ENCODE data around the gene GRIK4. TPM values are rescaled to one million over a fixed set of nuclear protein-coding genes. Genes with fewer than 3 reads are reported as not detected.

GRIK4 gene
- polyA plus RNA-seq, 1 experiment, result 0.55 TPM

GRCh38 chr11:120827198-120827597, 315.6 kb downstream of the GRIK4 start:
- CTCF ChIA-PET, result no interaction called here
- POLR2A ChIA-PET, result interaction anchor here (0.8 kb wide), 1 partner anchor 90 kb away, joined by 3 read pairs; no protein-coding TSS in a partner anchor

GRCh38 chr11:120827820-120828219, 316.3 kb downstream of the GRIK4 start:
- DNase-seq (ENCODE audit: low read depth, low spot score), result no peak
- H3K27ac ChIP-seq (ENCODE audit: low read depth, low read length), result no peak overlapping the region
- H3K9me3 ChIP-seq (ENCODE audit: control insufficient read depth, insufficient read depth, low read length), result no peaks in the 10 kb centered on the region
- H3K4me3 ChIP-seq (ENCODE audit: low read depth, low read length), result no peak overlapping the region
- CTCF ChIA-PET, result no interaction called here
- peaks cover 14% of the 10 kb centered on the region for H3K27me3 ChIP-seq (ENCODE audit: control insufficient read depth, insufficient read depth, low read length)
- TF ChIP-seq, protein P1, sequence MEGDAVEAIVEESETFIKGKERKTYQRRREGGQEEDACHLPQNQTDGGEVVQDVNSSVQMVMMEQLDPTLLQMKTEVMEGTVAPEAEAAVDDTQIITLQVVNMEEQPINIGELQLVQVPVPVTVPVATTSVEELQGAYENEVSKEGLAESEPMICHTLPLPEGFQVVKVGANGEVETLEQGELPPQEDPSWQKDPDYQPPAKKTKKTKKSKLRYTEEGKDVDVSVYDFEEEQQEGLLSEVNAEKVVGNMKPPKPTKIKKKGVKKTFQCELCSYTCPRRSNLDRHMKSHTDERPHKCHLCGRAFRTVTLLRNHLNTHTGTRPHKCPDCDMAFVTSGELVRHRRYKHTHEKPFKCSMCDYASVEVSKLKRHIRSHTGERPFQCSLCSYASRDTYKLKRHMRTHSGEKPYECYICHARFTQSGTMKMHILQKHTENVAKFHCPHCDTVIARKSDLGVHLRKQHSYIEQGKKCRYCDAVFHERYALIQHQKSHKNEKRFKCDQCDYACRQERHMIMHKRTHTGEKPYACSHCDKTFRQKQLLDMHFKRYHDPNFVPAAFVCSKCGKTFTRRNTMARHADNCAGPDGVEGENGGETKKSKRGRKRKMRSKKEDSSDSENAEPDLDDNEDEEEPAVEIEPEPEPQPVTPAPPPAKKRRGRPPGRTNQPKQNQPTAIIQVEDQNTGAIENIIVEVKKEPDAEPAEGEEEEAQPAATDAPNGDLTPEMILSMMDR (IDR thresholded peaks at IDR 0.05; ENCODE audit: low read depth, low read length), result no peak
- POLR2A ChIA-PET, result interaction anchor here (0.8 kb wide), 1 partner anchor 90 kb away, joined by 3 read pairs; no protein-coding TSS in a partner anchor

More at GRCh38 chr11:120827198-120827597, 315.6 kb downstream of the GRIK4 start:
- Histone ChIP-seq H3K27me3 (ENCODE audit: control insufficient read depth, insufficient read depth, low read length) (peaks cover 10% of the 10 kb centered on the region), H3K9me3 (ENCODE audit: control insufficient read depth, insufficient read depth, low read length) (no peaks in the 10 kb centered on the region), H3K4me3 (ENCODE audit: low read depth, low read length) (no peak overlapping the region), H3K27ac (ENCODE audit: low read depth, low read length) (no peak overlapping the region)
- TF ChIP-seq, protein P1 (IDR thresholded peaks at IDR 0.05; ENCODE audit: low read depth, low read length), result no peak
- DNase-seq (ENCODE audit: low read depth, low spot score), result no peak

DNA sequence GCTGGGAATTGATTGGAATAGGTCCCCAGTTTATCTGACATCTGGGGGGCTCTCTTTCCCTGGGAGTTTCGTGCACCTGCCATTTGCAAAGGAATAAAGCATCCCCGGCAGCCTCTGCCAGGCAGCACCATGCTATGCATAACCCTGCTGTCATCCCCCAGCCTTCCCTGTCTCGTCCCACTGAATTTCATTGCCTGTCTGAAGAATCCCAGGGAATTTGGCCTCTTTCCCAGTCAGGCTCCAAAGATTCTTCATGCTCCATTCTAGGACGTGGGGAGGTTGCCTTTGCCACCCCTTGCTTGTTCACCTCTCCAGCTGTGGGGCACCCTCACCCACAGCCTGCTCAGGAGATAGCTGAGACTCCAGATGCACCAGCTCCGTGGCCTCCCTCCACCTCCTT, 317.3 kb downstream of the GRIK4 start:
- DNase-seq (ENCODE audit: low read depth, low spot score), result no peak
- TF ChIP-seq, protein P1 (IDR thresholded peaks at IDR 0.05; ENCODE audit: low read depth, low read length), result no peak
- Histone ChIP-seq H3K27ac (ENCODE audit: low read depth, low read length) (no peak overlapping the region), H3K4me3 (ENCODE audit: low read depth, low read length) (no peak overlapping the region), H3K27me3 (ENCODE audit: control insufficient read depth, insufficient read depth, low read length) (peaks cover 14% of the 10 kb centered on the region), H3K9me3 (ENCODE audit: control insufficient read depth, insufficient read depth, low read length) (no peaks in the 10 kb centered on the region)
- CTCF ChIA-PET, result no interaction called here
- POLR2A ChIA-PET, result no interaction called here

GRCh38 chr11:120830085-120830620, 318.6 kb downstream of the GRIK4 start:
- DNase-seq (ENCODE audit: low read depth, low spot score), result no peak
- H3K9me3 ChIP-seq (ENCODE audit: control insufficient read depth, insufficient read depth, low read length), result no peaks in the 10 kb centered on the region
- TF ChIP-seq, protein P1 (IDR thresholded peaks at IDR 0.05; ENCODE audit: low read depth, low read length), result no peak
- ChIA-PET POLR2A (interaction anchor here (0.6 kb wide), 1 partner anchor 9 kb away, joined by 3 read pairs; no protein-coding TSS in a partner anchor), CTCF (interaction anchor here (0.8 kb wide), 1 partner anchor 28 kb away, joined by 3 read pairs; no protein-coding TSS in a partner anchor)
- no peak overlapping the region for H3K27ac ChIP-seq (ENCODE audit: low read depth, low read length)
- H3K27me3 ChIP-seq (ENCODE audit: control insufficient read depth, insufficient read depth, low read length), result peaks cover 18% of the 10 kb centered on the region
- H3K4me3 ChIP-seq (ENCODE audit: low read depth, low read length), result no peak overlapping the region

DNA sequence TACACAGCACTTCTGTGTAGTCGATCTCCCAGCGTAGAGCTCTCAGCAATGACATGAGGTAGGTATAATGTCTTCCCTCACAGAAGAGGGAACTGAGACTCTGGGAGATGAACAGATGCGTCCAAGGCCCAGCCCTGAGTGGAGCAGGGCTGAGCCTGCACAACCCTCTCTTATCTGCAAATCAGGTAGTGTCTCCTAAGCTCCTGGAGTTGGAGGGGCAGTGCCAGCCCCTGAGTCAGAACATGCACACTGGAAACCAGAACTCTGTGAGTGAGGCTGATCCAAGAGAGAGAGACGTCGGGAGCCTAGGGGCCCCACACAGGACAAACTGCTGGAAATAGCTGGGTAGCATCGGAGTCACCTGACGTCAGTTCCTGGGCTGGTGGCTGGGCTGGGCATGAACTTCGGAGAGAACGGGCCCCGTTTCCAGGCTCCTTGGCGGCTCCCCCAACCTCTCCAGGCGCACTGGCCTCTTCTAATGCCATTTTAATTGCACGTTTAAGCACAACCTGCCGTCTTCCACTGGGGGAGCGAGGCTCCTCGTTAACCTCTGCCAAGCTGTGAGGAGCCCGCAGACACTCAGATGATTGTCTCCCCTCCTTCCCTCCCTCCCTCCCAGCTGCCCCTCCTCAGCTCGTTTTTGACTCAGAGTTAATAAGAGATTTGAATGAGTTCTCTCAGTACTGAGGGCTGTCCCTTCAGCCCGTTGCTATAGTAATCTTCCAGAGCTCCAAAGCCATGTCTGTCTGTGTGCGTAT, 321.1 kb downstream of the GRIK4 start:
- CTCF ChIA-PET, result interaction anchor here (0.8 to 1.0 kb wide), 2 partner anchors 362 kb away, joined by 3 read pairs; no protein-coding TSS in a partner anchor
- Histone ChIP-seq H3K4me3 (ENCODE audit: low read depth, low read length) (no peak overlapping the region), H3K27ac (ENCODE audit: low read depth, low read length) (no peak overlapping the region), H3K9me3 (ENCODE audit: control insufficient read depth, insufficient read depth, low read length) (no peaks in the 10 kb centered on the region), H3K27me3 (ENCODE audit: control insufficient read depth, insufficient read depth, low read length) (peaks cover 19% of the 10 kb centered on the region)
- POLR2A ChIA-PET, result no interaction called here
- DNase-seq (ENCODE audit: low read depth, low spot score), result no peak
- TF ChIP-seq, protein P1 (IDR thresholded peaks at IDR 0.05; ENCODE audit: low read depth, low read length), result no peak

All from AG04450 (cell line).